PFSK-1 (cell line): ENCODE results near the gene SLC5A10.

Experiments
- FOXP2 ChIP-seq: optimal IDR thresholded peaks from 2 replicates; pipeline ENCODE3; 2011; ENCODE audit warnings: borderline replicate concordance, control low read depth, inconsistent platforms; ENCODE audit not compliant: insufficient read depth; ENCODE audit errors: extremely low read length, extremely low read depth
- POLR2AphosphoS5 ChIP-seq: IDR thresholded peaks from 2 replicates; pipeline ENCODE4 v1.6.1; 2012; ENCODE audit warnings: low read depth, mild to moderate bottlenecking, control low read depth, low read length, moderate library complexity
- SIN3A ChIP-seq: IDR thresholded peaks from 2 replicates; pipeline ENCODE4 v1.6.1; 2012; ENCODE audit warnings: mild to moderate bottlenecking, low read length, moderate library complexity, borderline replicate concordance; ENCODE audit not compliant: insufficient read depth
- TAF1 ChIP-seq: IDR thresholded peaks from 2 replicates; pipeline ENCODE4 v1.6.1; 2012; ENCODE audit warnings: low read length, control low read depth, borderline replicate concordance; ENCODE audit not compliant: insufficient read depth
- TF ChIP-seq, protein P1 (sequence below), 2 experiments: IDR thresholded peaks; 2 replicates each; pipeline versions ENCODE4 v1.6.1 to v1.8.0; 2011 to 2012; ENCODE audit warnings: low read depth in 2 of 2, low read length in 2 of 2, control low read depth in 1 of 2, inconsistent platforms in 1 of 2, mild to moderate bottlenecking in 1 of 2, moderate library complexity in 1 of 2; ENCODE audit not compliant: insufficient read depth in 1 of 2

SLC5A10 gene

DNA sequence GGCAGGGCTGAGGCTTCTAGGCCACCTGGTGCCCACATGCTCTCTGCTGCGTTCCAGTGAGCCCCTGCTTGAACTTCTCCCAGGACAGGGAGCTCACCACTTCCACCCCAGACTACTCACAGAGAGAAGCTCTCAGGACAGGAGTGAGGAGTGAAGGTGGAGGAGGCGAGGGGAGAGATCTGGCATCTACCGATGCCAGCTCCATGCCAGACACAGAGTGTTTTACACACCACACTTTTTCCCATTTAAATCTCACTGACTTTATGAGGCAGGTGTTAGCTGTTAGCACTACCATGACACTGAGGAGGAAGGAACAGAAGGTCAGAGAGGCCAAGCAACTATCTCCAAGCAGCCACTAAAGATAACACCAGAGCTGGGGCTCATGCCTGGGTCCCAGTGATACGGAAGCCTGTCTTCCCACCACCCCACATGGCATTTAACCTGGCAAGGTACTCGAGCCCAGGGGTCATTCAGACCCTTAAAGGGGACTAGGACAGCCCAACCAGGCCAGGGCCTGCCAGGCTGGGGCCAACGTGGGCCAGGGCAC is 45.8 kb downstream of the SLC5A10 start:
- TF ChIP-seq POLR2AphosphoS5 = no peak
- no peak for TF ChIP-seq FOXP2
- TF ChIP-seq TAF1 = no peak
- TF ChIP-seq SIN3A = no peak
- TF ChIP-seq, protein P1, sequence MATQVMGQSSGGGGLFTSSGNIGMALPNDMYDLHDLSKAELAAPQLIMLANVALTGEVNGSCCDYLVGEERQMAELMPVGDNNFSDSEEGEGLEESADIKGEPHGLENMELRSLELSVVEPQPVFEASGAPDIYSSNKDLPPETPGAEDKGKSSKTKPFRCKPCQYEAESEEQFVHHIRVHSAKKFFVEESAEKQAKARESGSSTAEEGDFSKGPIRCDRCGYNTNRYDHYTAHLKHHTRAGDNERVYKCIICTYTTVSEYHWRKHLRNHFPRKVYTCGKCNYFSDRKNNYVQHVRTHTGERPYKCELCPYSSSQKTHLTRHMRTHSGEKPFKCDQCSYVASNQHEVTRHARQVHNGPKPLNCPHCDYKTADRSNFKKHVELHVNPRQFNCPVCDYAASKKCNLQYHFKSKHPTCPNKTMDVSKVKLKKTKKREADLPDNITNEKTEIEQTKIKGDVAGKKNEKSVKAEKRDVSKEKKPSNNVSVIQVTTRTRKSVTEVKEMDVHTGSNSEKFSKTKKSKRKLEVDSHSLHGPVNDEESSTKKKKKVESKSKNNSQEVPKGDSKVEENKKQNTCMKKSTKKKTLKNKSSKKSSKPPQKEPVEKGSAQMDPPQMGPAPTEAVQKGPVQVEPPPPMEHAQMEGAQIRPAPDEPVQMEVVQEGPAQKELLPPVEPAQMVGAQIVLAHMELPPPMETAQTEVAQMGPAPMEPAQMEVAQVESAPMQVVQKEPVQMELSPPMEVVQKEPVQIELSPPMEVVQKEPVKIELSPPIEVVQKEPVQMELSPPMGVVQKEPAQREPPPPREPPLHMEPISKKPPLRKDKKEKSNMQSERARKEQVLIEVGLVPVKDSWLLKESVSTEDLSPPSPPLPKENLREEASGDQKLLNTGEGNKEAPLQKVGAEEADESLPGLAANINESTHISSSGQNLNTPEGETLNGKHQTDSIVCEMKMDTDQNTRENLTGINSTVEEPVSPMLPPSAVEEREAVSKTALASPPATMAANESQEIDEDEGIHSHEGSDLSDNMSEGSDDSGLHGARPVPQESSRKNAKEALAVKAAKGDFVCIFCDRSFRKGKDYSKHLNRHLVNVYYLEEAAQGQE (IDR thresholded peaks at IDR 0.05; ENCODE audit: insufficient read depth in 1 of 2, low read depth in 2 of 2, low read length in 2 of 2) = no peak

DNA sequence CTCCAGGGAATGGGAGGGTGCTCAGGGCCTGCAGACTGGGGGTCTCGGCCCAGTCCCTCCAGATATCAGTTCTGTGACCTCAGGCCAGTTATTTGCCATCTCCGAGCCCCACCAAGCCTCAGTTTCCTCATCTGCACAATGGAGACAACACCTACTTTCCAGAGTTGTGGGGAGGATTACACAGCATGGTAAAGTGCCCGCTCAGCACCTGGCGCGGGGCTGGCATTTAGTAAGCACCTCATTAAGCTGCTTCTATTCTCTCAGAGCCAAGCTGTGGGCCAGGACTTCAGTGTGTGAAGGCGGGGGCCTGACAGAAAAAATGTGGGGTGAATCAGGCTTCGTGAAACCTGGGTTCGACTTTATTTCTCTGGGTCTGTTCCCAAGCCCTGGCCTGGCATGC is 47.4 kb downstream of the SLC5A10 start:
- TF ChIP-seq TAF1 = no peak
- TF ChIP-seq, protein P1 (IDR thresholded peaks at IDR 0.05; ENCODE audit: insufficient read depth in 1 of 2, low read depth in 2 of 2, low read length in 2 of 2) = no peak
- no peak for TF ChIP-seq FOXP2
- TF ChIP-seq SIN3A = no peak
- no peak for TF ChIP-seq POLR2AphosphoS5

DNA sequence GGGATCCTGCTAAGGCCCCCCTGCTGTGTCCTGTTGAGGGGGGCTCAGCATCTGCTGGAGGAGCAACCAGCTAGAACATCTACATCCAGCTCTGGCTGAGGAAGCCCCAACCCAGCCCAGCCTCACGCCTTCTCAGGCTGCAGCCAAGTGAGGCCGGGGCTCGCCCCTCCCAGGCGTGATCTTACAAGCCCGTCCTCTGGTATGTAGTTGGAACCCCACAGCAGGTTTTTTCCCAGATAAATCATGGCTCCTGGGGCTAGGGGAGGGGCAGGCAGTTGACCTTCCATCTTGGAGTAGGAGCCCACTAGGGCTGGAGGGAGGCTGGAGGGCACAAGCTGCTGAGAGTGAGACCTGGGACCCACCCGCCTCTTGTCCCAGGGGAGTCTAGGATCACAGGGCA is 47.9 kb downstream of the SLC5A10 start:
- TF ChIP-seq, protein P1 (IDR thresholded peaks at IDR 0.05; ENCODE audit: insufficient read depth in 1 of 2, low read depth in 2 of 2, low read length in 2 of 2) = no peak
- no peak for TF ChIP-seq POLR2AphosphoS5
- no peak for TF ChIP-seq FOXP2
- TF ChIP-seq SIN3A = no peak
- no peak for TF ChIP-seq TAF1

DNA sequence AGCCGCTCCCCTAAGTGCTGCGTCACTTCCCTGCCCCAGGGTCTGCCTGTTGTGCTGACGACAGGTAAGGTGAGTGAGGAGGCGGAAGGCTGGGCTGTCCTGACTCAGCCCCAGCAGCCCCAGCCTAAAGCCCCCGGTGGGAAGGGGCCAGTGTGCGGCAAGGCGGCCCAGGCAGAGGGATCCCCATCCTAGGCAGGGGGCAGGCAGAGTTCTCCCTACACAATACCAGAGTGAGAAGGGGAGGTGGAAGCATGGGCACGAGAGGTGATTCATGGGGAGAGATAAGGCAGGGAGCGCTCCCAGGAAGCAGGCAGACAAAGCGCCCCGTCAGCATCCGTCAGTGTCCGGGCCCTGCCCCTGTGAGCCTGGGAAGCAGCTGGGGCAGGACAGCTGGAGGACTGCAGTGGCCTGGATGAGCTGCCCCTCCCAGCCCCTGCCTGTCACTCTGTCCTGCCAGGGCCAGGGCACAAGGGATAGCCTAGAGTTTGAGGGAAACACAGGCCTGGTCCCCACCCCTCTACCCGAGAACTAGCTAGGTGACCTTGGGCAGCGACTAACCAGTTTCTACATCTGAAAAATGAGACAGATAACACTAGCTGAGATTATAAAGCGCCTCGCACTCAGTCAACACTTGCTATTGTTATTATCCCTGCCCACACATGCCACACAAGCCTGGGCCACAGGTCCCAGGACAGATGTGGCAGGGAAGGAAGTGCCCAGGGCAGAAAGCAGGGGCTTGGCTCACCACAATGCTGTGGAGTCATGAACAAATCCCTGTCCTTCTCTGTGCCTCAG is 48.8 kb downstream of the SLC5A10 start:
- TF ChIP-seq POLR2AphosphoS5 (no peak), FOXP2 (no peak), SIN3A (no peak), TAF1 (no peak)
- TF ChIP-seq, protein P1 (IDR thresholded peaks at IDR 0.05; ENCODE audit: insufficient read depth in 1 of 2, low read depth in 2 of 2, low read length in 2 of 2) = no peak
